PC-3 (cell line): ENCODE results near the gene YAF2.

Experiments used
- CTCF ChIP-seq: fragments of 300-600 bp; sonication (generic); conservative IDR thresholded peaks from 2 replicates; pipeline ENCODE4 v1.5.1; 2017; ENCODE audit warnings: antibody characterized with exemption, low read depth, mild to moderate bottlenecking, low read length
- EZH2 ChIP-seq: fragments of 300-600 bp; sonication (generic); IDR thresholded peaks from one replicate; pipeline ENCODE4 v1.6.1; 2017; ENCODE audit warnings: antibody characterized with exemption, mild to moderate bottlenecking, low read length; ENCODE audit not compliant: unreplicated experiment
- EZH2phosphoT487 ChIP-seq: fragments of 300-600 bp; sonication (generic); IDR thresholded peaks from 2 replicates; pipeline ENCODE4 v1.6.1; 2018; ENCODE audit warnings: mild to moderate bottlenecking, antibody characterized with exemption, low read length, borderline replicate concordance

- TF ChIP-seq CTCF (no peak), EZH2 (no peak), EZH2phosphoT487 (no peak)
These were observed 15.3 kb downstream of the YAF2 start for GRCh38 chr12:42222724-42223123.
